GM18508 (cell line): Measurements from ENCODE around the gene MANEA.
"Not testable (repeated sequence)": the region's sequence is repeated elsewhere in the genome, so short reads cannot be mapped to it uniquely, and the experiment has no call there.

ENCODE experiments used
- ATAC-seq: cut with Tn5 transposase; IDR thresholded peaks from one replicate; pipeline ENCODE4 v1.9.1; 2021; ENCODE audit warnings: moderate number of reproducible peaks; ENCODE audit not compliant: insufficient read depth, unreplicated experiment

Gene MANEA

DNA sequence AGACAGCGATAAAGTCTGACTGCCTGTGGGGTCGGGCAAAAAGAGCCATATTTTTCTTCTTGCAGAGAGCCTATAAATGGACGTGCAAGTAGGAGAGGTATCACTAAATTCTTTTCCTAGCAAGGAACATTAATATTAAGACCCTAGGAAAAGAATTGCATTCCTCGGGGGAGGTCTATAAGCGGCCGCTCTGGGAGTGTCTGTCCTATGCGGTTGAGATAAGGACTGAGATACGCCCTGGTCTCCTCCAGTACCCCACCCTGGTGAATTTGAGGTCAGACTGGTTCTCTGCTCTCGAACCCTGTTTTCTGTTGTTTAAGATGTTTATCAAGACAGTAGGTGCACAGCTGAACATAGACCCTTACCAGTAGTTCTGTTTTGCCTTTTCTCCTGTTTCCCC is 6.9 kb downstream of the MANEA start:
- ATAC-seq = not testable (repeated sequence)

DNA sequence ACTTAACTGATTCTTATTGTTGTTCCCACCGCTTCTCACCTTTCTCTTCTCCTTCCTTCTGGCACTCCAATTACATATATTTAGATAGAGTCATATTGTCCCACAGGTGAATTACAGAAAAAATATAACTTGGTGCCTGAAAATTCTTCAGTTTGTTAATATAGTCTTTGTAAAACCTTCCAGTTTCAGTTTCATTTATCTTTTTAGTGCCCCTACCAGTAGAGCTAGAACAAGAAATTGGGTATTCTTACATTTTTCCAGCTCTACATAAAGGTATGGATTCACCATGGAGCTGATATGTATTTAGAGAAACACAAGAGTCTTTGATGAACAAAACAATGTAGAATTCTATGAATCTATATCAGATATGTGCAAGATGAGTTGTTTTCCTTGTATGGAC is 10.7 kb downstream of the MANEA start:
- ATAC-seq = no peak

DNA sequence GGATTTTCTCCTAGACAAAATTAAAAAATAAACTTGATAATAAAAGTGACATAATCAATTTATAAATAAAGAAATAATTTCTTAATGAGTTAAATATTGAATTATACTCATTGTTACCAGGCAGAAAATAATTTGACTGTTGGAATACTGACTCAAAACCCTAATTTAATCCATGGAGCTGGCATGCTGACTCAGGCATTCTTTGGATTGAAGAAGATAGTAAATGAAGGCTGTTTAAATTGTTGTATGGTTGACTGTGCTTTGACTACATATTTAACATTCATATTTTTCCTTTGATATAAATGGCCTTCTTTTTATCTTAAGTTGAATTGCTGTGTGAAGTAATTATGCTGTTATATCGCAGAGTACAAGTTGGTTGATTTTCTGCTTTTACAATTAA is 11.7 kb downstream of the MANEA start:
- ATAC-seq = no peak

DNA sequence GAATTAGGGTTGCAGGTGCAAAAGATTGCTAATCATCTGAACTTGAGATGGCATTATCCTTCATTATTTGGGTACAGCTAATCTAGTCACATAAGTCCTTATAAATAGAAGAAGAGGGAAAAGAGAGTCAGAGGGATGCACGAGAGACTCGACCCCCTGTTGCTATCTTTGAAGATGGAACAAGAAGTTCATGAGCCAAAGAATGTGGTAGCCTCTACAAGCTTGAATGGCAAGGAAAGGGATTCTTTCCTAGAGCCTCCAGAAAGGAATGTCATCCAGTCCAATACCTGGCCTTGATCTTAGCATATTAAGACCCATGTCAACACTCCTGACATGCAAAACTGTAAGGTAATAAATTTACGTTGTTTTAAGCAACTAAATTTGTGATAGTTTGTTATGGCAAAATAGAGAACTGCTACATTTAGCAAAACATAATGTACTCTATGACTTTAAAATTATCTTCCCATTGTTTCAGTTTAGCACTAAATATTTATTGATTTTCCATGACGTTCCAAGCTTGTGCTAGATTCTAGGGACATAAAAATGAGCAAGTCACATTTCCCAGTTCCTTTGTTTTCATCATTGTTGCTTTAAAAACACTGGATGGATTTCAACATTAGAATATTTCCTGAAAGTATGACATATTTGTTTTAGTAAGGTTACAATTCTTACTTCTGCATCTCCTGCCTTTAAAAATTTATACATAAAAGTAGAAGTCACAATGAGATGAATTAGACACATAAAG is 12.7 kb downstream of the MANEA start:
- no peak for ATAC-seq

DNA sequence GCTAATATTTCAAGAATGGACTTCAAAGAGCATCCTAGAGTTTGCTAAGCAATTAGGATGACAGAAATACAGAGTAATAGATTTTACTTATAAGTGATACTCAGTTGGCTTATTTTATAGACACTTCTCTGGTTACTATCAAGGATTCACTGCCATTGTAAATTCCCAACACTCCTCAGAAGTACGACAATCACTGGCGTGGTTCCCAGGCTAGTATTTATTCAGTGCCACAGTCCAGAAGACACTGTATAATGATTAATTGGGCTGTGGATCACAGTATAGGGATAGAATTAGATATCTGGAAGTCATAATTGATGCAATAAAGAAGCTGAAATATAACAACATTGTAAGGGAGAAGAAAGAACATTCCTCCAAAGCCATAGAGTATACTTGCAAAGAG is 15.7 kb downstream of the MANEA start:
- no peak for ATAC-seq

DNA sequence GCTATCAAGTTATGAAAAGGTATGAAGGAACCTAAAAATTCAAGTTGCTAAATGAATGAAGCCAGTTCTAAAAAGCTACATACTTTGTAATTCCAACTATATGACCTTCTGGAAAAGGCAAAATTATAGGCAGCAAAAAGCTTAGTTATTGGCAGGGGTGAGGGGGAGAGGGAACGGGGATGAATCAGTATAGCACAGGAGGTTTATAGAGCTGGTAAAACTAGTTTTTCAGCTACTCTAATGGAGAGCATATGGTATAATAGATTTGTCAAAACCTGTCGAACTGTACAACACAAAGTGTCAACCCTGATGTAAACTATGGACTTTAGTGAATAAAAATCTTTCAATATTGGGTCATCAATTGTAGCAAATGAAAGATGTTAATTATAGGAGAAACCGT is 18.7 kb downstream of the MANEA start:
- ATAC-seq = no peak

DNA sequence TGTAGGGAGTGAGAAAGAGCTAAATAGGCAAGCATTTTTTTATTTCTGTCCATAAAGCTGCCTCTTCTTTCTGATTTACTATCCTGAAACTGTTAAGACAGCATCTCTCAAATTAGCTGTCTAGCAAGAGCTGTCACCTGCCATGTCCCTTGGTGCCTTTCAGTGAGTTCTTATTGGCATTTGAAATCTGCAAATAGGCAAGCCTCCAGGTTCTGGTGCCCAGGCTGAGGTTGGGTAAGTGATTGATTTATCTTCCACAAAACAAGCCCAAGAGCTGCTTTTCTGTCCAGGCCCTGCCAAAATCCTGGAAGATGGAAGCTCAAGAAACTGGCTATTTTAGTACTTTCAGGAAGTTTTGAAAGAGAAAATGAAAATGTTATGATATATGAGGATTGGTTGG is 22.4 kb downstream of the MANEA start:
- no peak for ATAC-seq

DNA sequence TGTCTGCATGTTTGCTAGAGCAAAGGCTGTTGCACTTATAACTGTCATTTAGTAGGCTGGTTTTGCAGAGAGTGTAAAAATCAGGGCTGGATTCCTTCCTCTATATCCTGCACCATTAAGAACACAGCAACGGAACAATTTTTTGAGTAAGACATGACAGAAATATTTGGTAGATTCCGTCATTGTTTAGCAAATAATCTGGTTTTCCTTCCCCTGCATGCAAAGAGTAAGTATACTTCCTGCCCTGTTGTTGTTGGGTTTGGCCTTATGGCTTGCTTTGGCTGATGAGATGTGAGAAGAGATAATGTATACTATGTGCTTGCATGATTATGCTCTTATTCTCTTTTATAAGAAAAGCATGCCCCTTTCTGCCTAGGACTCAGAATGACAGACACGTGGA is 23.8 kb downstream of the MANEA start:
- no peak for ATAC-seq

DNA sequence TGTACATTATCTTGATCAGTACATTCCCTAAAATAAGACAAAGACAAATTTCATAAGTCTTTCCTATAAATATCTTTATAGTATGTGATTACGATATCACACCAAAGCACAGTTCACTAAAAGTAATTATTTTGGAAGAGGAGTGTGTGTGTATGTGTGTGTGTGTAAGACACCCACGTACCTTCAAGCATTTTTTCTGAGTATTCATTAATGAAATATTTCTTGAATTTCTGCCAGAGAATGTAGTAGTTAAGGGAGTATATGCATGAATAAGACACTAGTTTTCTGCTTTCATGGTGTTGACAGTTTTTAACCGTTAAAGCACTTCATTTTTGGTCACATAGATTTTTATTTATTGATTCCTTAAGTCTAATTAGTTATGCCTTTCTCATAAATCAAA is 36.8 kb downstream of the MANEA start:
- no peak for ATAC-seq

DNA sequence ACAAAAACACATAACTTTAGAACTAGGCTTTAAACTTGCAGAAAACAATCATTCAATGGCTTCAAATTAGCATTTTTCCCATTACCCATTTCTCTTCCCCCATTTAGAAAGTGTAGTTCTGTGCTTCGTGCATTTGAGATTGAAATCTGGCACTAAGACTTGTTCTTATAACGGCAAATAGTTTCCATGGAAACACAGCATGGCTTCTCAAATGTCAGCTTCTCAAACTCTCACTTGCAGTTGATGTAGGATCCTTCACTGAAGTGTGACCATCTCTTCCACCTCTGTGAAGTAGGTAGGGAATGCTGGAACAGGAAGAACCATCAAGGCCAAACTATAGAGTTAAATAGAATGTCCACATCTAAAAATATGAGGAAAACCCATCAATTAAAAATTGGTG is 52.2 kb downstream of the MANEA start:
- no peak for ATAC-seq

DNA sequence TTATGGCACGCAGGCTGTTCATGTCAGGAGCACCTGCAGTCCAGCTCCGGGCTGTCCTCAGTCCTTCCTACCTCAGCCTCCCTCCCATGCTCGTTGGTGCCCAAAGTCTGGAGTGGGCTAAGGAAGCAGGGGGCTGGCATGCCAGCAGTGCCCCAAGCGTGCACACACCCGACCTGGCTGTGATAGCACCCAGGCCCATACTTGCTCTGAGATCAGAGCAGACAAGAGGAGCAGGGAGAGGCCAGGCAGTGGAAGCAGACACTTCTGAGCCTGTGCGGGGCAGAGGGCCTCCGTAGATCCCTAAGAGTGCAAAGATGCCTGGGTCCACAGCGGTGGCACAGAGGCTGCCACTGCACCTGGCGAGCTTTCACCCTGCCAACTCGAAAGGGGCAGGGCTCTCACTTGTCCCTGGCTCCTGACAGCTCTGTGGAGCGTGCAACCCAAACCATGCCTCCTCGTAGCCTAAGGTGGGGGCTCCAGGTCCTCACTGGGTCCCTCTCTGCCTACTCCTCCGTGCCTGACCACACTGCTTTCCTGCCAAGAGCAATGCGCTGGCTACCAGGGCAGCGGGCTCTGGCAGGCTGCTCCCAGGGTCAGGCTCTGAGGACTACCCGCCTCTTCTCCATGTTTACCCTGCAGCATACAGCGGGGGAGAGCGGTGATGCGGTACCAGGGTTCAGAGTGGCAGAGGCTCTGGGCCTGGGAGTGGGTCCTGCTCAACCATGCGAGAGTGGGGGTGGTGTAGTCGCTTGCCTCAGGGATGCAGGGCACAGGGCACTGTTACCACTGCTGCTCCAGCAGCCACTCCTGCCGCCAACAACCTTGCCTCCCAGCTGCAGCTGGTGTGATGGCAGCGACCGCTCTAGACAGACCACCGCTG is 59.5 kb downstream of the MANEA start:
- no peak for ATAC-seq

DNA sequence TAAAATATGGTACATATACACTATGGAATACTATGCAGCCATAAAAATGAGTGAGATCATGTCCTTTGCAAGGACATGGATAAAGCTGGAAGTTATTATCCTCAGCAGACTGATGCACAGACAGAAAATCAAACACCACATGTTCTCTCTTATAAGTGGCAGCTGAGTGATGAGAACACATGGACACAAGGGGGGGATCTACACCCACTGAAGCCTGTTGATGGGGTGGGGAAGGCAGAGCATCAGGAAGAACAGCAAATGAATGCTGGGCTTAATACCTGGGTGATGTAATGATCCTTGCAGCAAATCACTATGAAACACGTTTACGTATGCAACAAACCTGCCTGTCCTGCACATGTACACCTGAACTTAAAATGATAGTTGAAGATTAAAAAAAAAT is 71.3 kb downstream of the MANEA start:
- ATAC-seq = no peak

DNA sequence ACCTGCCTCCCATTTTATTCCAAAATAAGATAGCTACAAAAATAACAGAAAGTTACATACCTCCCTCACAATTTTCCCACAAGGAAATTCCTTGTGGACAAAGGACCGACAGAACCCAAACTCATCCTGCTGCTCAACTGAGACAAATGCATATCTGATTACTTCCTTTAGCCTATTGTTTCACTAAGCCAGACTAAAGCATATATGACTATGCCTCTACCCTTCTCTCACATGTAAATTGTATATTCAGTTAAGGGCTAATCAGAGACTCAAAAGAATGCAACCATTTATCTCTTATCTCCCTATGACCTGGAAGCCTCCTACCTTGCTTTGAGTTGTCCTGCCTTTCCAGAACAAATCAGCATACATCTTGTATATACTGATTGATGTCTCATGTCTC is 72.1 kb downstream of the MANEA start:
- ATAC-seq = no peak

DNA sequence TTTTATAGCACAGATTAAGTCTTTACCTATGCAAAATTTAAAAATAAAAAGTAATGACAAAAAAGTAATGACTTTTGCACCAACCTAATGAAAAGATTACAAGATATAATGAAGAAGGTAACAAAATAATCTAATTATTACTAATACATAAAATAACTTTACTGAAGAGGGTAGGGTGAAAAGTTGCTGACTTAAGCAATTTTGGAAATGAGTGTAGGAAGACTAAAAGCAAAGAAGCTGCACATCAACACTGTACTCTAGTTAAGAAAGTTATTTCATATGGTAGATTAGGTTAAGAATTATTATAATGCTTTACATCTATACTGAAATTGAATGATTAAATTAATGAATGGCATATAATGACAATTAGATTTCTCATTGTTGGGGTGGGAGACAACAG is 76.8 kb downstream of the MANEA start:
- no peak for ATAC-seq

DNA sequence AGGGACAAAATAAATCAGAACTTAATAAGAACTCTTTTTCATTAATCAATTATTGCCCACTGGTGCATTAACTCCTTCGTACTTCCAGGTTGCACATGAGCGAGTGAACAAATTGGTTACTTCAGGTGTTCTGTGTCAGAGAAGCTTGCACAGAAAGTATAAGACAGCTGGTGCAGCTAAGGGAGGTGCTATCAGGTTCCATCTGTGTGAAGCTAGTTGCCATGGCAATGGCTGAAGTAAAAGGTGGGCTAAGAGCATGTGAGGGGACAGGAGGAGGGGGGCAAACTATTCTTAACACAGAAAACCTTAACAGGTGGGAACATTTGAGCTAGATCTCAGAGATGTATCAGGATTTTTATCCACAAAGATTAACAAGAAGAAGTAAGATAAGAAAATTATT is 81.6 kb downstream of the MANEA start:
- no peak for ATAC-seq
